Ishikawa (cell line): ENCODE measurements around the gene TANC2.

ENCODE experiments used
- CREB1 ChIP-seq: IDR thresholded peaks from 2 replicates; pipeline ENCODE4 v1.6.1; 2012; ENCODE audit warnings: low read depth
- EP300 ChIP-seq: IDR thresholded peaks from 2 replicates; pipeline ENCODE4 v1.6.1; 2012; ENCODE audit warnings: borderline replicate concordance
- FOXM1 ChIP-seq: IDR thresholded peaks from 2 replicates; pipeline ENCODE4 v1.6.1; 2012; ENCODE audit warnings: low read depth, borderline replicate concordance
- MAX ChIP-seq: IDR thresholded peaks from 2 replicates; pipeline ENCODE4 v1.6.1; 2012
- NFIC ChIP-seq: IDR thresholded peaks from 2 replicates; pipeline ENCODE4 v1.6.1; 2012
- RAD21 ChIP-seq: IDR thresholded peaks from 2 replicates; pipeline ENCODE4 v1.6.1; 2012; ENCODE audit warnings: low read depth
- REST ChIP-seq: IDR thresholded peaks from 2 replicates; pipeline ENCODE4 v1.6.1; 2012; ENCODE audit warnings: low read depth, mild to moderate bottlenecking
- TAF1 ChIP-seq: IDR thresholded peaks from 2 replicates; pipeline ENCODE4 v1.6.1; 2012; ENCODE audit warnings: low read depth, mild to moderate bottlenecking
- TCF12 ChIP-seq: IDR thresholded peaks from 2 replicates; pipeline ENCODE4 v1.6.1; 2012; ENCODE audit warnings: low read depth
- ZBTB7A ChIP-seq: IDR thresholded peaks from 2 replicates; pipeline ENCODE4 v1.6.1; 2012; ENCODE audit warnings: low read depth

- no peak for TF ChIP-seq EP300
- TF ChIP-seq RAD21, result no peak
- TF ChIP-seq CREB1, result no peak
- no peak for TF ChIP-seq MAX
- TF ChIP-seq REST, result no peak
- no peak for TF ChIP-seq ZBTB7A
- no peak for TF ChIP-seq TCF12
- TF ChIP-seq NFIC, result no peak
- TF ChIP-seq FOXM1, result no peak
- no peak for TF ChIP-seq TAF1
Observed at GRCh38 chr17:62920300-62920699, 45.7 kb upstream of the TANC2 start.
